ENCODE measurements around the gene EFCAB6.

EFCAB6 gene

GRCh38 chr22:43858156-43858895 lies 46.2 kb upstream of the EFCAB6 start:
- DNase-seq (ENCODE audit: low read depth) = no peak
- TF ChIP-seq CTCF (IDR thresholded peaks at IDR 0.05; ENCODE audit: insufficient read depth, low read depth, low read length, missing control alignments) = no peak

GRCh38 chr22:43857367-43857766 lies 45.3 kb upstream of the EFCAB6 start:
- no peak for DNase-seq (ENCODE audit: low read depth)
- TF ChIP-seq CTCF (IDR thresholded peaks at IDR 0.05; ENCODE audit: insufficient read depth, low read depth, low read length, missing control alignments) = no peak
- no peak overlapping the region for H3K4me3 ChIP-seq (ENCODE audit: low read depth, low read length)

More at GRCh38 chr22:43858156-43858895, 46.2 kb upstream of the EFCAB6 start:
- no peak overlapping the region for H3K4me3 ChIP-seq (ENCODE audit: low read depth, low read length)

GRCh38 chr22:43855431-43855830 lies 43.3 kb upstream of the EFCAB6 start:
- no peak for TF ChIP-seq CTCF (IDR thresholded peaks at IDR 0.05; ENCODE audit: insufficient read depth, low read depth, low read length, missing control alignments)
- no peak overlapping the region for H3K4me3 ChIP-seq (ENCODE audit: low read depth, low read length)
- no peak for DNase-seq (ENCODE audit: low read depth)

GRCh38 chr22:43854786-43855271 lies 42.7 kb upstream of the EFCAB6 start:
- no peak overlapping the region for H3K4me3 ChIP-seq (ENCODE audit: low read depth, low read length)
- no peak for TF ChIP-seq CTCF (IDR thresholded peaks at IDR 0.05; ENCODE audit: insufficient read depth, low read depth, low read length, missing control alignments)

GRCh38 chr22:43854121-43854785 lies 42.1 kb upstream of the EFCAB6 start:
- TF ChIP-seq CTCF (IDR thresholded peaks at IDR 0.05; ENCODE audit: insufficient read depth, low read depth, low read length, missing control alignments) = no peak
- H3K4me3 ChIP-seq (ENCODE audit: low read depth, low read length) = no peak overlapping the region
- no peak for DNase-seq (ENCODE audit: low read depth)

More at GRCh38 chr22:43854786-43855271, 42.7 kb upstream of the EFCAB6 start:
- DNase-seq (ENCODE audit: low read depth) = no peak

GRCh38 chr22:43853328-43853931 lies 41.3 kb upstream of the EFCAB6 start:
- TF ChIP-seq CTCF (IDR thresholded peaks at IDR 0.05; ENCODE audit: insufficient read depth, low read depth, low read length, missing control alignments) = no peak
- DNase-seq (ENCODE audit: low read depth) = no peak
- H3K4me3 ChIP-seq (ENCODE audit: low read depth, low read length) = no peak overlapping the region
